Peyer's patch (tissue), 4 donors: ENCODE measurements around the gene GIPC1.

Experiments
- POLR2A ChIP-seq, 2 donors: fragments of 450-650 bp; IDR thresholded peaks; one replicate each; pipeline ENCODE4 v1.5.1; 2017; ENCODE audit warnings: antibody characterized with exemption in 2 of 2, mild to moderate bottlenecking in 2 of 2, moderate library complexity in 2 of 2
- TF ChIP-seq, protein P1 (sequence below), 6 experiments: fragments of 450-650 bp in 4 of 6; fragments of 200-600 bp in 2 of 6; sonication (generic) in 1 of 6; IDR thresholded peaks; one replicate each; pipeline ENCODE4 v1.5.1; 2017 to 2019; ENCODE audit warnings: antibody characterized with exemption in 6 of 6, mild to moderate bottlenecking in 3 of 6, moderate library complexity in 1 of 6

DNA sequence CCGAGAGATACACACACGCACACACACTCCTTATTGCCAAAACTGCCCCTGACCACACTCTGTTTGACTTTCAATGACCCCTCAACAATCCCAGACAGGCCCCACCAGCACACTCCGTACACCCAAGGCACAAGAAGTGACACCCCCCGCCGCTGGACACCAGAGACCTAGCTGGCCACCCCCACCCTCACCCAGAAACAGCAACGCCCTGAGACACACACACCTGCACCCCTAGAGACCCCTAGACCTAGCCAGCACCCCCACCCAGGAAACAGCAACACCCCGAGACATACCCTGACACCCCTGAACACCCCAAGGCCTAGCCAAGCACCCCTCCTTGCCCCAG, 19.6 kb downstream of the GIPC1 start:
- no peak for TF ChIP-seq POLR2A (IDR thresholded peaks at IDR 0.05)
- TF ChIP-seq, protein P1, sequence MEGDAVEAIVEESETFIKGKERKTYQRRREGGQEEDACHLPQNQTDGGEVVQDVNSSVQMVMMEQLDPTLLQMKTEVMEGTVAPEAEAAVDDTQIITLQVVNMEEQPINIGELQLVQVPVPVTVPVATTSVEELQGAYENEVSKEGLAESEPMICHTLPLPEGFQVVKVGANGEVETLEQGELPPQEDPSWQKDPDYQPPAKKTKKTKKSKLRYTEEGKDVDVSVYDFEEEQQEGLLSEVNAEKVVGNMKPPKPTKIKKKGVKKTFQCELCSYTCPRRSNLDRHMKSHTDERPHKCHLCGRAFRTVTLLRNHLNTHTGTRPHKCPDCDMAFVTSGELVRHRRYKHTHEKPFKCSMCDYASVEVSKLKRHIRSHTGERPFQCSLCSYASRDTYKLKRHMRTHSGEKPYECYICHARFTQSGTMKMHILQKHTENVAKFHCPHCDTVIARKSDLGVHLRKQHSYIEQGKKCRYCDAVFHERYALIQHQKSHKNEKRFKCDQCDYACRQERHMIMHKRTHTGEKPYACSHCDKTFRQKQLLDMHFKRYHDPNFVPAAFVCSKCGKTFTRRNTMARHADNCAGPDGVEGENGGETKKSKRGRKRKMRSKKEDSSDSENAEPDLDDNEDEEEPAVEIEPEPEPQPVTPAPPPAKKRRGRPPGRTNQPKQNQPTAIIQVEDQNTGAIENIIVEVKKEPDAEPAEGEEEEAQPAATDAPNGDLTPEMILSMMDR (IDR thresholded peaks at IDR 0.05) = no peak
